Kidney capillary endothelial cell (primary cell): ENCODE data around the gene RNF20.
"Not testable (repeated sequence)": the region's sequence is repeated elsewhere in the genome, so short reads cannot be mapped to it uniquely, and the experiment has no call there.

Experiments
- DNase-seq: peaks from one replicate; pipeline ENCODE4 v3.0.0-alpha.2; 2018; ENCODE audit warnings: low spot score

The RNF20 gene, protein sequence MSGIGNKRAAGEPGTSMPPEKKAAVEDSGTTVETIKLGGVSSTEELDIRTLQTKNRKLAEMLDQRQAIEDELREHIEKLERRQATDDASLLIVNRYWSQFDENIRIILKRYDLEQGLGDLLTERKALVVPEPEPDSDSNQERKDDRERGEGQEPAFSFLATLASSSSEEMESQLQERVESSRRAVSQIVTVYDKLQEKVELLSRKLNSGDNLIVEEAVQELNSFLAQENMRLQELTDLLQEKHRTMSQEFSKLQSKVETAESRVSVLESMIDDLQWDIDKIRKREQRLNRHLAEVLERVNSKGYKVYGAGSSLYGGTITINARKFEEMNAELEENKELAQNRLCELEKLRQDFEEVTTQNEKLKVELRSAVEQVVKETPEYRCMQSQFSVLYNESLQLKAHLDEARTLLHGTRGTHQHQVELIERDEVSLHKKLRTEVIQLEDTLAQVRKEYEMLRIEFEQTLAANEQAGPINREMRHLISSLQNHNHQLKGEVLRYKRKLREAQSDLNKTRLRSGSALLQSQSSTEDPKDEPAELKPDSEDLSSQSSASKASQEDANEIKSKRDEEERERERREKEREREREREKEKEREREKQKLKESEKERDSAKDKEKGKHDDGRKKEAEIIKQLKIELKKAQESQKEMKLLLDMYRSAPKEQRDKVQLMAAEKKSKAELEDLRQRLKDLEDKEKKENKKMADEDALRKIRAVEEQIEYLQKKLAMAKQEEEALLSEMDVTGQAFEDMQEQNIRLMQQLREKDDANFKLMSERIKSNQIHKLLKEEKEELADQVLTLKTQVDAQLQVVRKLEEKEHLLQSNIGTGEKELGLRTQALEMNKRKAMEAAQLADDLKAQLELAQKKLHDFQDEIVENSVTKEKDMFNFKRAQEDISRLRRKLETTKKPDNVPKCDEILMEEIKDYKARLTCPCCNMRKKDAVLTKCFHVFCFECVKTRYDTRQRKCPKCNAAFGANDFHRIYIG

DNA sequence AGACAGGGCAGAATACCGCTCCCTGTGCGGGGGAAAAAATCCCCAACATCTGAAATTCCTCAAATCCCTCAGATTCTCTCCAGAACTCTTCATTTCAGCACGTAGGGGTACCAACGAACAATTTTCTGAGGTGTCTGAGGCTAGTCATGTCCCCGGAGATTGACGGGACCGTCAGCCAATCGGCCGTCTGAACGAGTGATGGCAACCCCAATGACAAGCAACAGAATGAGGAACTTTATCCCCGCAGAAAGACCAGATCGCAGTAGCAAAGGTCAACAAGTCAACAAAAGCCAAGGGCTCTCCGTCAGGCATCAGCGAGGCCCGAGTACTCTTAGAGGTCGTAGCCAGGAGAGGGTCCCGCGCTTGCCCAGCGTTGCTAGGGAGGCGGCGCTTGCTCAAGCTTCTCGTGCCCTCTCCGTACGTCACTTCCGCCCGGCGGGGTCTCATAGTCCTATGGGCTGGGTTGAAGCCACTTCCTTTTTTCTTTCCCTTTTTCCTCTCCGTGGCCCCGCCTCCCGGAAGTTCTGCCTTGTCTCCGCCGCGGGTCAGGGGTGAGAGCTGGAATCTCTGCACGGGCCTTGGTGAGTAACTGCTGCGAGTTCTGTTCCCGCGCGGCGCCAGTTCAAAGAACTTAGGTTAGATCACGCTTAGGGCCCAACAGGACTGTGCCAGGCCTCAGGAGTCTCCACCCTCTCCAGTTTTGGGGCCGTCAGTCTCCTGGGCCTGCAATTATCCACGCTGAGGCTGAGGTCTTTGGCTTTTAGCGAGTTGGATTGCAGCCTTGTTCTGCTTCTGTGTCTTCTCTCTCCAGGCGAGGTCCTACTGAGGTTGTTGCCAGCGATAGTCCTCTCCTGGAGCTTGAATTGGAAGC is at the start of gene RNF20:
Gene RNF20, plus strand, starts transcription at position 520 of the 871 bp plus-strand sequence. CDS start 1,571 bp downstream, outside the sequence.
- peak; percentile 96 for DNase-seq

DNA sequence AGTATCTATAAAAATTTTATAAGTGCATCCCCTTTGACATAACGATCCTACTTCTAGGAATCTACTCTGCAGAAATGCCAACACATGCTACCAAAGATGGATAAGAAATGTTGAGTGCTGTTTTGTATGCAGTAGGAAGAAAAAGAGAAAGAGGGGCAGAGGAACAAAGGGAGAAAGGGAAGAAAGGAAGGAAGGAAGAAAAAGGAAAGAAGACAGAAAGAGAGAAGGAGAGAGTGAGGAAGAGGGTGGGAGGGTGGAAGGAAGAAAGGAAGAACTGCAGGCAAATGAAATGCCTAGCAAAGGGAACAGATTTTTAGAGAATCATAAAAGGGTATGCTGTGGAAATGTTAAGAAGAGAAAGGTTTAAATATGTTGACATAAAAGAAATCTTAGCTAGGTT is 49.6 kb upstream of the RNF20 start:
- DNase-seq: no peak

DNA sequence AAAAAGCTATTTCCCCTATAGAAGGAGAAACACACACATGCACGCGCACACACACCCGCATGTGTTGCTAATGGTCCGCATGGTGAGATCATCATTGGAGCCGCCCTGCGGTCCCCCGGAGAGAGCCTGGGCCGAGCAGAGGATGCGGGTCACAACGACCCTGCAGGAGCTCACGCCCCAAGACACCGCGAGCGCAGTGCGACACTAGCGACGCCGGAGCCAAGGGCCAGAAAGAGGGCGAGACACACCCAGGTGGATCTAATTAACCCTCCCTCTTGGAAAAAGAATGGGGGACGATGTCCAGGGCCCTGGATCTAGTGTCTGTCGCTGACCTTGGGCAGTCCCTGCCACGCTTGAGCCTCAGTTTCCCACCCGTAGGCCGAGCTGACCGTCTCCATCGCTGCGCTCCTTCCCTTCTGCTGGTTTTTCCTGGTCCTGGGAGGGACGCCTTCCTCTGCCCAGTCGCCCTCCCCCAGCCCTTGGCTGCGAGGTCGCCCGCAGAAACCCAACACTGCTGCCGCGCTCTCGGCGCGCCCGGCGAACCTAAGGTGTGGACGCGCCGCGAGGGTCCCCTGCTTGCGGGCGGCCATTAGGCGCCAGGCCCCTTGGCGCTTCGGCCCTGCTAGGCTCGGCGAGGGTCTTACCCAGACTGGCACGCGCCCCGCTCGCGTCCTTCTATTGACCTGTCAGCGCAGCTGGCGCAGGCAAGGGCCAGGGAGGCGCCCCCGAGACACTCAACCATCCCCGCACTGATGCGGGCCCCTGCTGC is 47.5 kb upstream of the RNF20 start:
- peak; percentile 58 for DNase-seq

DNA sequence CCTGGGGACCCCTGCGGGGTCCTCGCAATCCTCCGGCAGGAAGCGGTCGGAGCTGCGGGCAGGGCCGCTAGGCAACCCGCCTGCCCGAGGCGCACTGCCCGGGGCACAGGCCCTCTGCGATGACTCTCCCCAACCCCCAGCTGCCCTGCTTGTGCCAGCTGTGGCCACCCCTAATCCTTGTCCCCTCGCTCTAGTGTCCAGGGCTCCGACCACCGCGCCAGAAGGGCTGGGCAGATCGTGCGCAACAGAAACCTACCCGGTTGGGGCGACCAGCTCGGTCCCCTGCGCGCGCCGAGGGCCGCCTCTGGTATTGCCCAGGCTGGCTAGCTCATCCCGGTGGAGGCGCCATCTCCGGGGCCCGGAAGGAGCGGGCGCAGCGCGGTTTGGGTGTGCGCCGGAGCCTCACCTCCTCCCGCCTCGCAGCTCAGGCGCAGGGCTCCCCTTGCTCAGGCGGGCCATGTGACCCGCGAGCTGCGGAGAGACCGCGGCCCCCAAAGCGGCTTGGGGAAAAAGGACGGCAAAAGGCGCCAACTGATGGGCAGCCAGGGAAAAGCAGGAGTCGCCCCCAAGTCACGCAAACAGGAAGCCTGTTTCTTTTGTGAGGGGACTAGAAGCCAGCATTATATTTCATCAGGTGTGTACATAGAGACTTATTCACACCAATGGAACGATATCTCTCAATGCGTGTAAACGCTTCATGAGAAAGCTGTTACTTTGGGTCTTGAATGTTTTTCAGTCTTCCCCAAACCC is 46.8 kb upstream of the RNF20 start:
- peak; percentile 50 for DNase-seq

DNA sequence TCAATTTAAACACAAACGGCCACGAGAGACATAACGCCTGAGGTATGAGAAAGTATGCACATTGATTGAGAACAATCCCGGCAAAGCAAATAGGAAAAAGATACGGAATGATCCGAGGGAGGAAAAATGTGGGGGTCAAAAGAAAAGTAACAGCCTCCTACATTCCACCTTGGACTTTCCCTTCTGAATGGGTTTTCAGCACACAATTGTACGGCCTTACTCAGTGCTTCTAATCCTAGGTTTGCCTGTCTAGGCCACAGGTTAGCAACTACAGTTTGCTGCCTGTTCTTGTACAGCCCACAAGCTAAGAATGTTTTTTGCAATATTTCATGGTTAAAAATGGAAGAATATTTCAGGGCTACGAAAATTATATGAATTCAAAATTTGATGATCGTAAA is 46.2 kb upstream of the RNF20 start:
- DNase-seq: no peak

DNA sequence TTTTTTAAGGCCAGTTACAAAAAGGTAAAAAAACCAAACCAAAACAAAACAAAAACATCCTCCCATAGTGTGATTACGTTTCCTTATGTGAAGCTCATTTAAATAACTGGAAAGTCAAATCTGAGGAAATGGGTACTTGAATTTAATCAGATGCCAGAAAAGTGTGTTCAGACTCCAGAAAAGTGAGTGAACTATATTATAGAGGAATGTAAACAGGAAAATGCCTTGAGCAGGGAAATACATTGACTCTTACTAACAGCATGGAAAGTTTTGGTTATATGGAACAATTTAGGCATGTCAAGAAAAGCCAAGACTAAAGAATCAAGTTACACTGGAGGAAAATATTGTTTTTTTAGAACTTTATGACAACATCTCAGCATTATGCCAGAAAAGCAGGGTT is 37.8 kb upstream of the RNF20 start:
- no peak for DNase-seq

DNA sequence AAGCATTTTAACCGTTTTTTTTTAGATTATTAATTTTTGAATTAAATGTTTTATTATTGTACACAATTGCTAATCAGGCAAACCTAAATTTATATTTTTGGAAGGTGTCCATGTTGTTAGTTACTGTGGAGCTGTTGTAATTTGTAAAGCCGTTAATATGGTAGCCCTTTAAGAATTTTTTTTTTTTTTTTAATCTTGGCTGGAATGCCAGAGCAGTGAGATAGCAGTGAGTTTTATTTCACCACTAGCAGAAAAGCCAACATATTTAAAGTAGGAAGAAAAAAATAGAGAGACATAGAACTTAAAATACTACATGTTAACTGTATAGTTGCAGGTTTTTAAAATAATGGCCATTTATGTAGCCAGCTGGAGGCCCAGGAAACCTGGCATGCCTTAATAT is 35.3 kb upstream of the RNF20 start:
- DNase-seq: no peak

DNA sequence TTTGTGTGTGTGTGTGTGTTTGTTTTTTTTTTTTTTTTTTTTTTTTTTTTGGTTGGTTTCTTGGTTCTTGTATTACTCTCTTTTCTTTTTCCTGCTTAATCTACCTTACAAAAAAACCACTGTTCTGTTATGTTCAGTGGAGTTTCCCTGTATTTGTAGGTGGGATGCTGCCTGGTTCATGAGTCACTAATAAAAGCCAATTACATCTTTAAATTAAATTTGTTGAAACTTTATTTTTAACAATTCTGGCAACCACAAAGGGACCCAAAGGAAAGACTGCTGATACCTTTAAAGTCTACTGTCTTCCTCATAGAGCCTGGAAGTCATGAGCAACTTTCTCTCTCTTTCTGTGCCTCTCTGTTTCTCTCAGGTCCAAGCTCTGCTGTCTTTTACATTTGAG is 29.5 kb upstream of the RNF20 start:
- DNase-seq: no peak

DNA sequence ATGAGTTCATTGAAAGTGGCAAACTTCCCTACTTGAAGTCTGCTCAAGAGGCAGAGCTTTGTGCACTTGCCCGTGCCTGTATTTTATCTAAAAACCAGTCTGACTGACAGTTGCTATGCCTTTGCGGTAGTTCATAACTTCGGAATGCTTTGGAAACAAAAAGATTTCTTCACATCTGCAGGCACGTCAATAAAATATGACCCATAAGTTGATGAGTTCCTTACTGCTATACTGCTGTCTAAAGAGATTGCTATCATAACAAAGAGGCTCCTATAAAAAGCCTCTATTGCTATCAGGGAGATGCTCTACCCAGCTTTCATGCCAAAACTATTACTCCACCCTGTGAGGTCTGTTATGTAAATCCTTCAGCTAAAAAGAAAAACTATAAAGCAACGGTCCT is 25.4 kb upstream of the RNF20 start:
- no peak for DNase-seq

DNA sequence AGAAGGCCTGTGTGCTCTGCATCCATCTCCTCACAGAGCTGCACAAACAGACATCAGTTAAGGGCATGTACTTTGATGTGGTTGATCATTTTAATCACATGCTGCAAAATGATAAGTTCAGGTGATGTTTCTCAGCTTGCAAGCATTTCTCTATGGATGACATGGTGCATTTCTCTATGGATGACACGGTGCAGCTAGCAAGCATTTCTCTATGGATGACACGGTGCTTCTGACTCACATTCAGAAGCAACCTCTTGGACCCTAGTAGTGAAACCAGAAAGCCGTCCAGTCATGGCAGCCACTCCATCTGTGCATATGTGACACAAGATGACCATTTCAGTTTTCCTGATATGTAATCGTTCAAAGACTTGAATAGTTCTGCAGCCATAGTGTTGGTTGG is 24.1 kb upstream of the RNF20 start:
- no peak for DNase-seq

DNA sequence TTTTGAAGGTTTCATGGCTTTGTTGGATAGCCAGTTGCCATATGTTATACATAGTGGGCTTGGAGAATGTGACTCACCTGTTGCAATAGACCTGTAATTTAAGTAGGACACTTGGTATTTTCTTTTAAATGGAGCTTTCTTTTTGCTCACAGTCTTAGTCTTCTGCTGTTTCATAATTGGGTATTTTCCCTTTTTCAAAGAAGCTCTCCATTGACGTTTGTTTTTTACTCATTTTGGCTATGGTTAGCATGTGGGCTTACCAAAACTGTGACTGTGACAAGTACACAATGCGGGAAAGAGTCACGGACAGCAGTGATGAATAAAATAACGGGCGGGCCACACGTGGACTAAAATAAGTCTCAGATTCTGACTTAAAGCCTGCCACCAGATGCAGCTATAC is 23.2 kb upstream of the RNF20 start:
- DNase-seq: no peak

DNA sequence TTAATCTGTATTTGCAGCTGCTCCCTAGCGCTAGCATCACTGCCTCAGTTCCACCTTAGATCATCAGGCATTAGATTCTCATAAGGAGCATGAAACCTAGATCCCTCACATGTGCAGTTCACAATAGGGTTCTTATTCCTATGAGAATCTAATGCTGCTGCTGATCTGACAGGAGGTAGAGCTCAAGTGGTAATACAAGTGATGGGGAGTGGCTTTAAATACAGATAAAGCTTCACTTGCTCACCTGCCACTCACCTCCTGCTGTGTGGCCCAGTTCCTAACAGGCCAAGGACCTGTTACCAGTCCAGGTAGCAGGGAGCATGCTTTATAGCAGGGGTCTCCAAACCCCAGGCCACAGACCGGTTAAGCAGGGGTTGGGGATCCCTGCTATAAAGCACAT is 22.6 kb upstream of the RNF20 start:
- DNase-seq: no peak

DNA sequence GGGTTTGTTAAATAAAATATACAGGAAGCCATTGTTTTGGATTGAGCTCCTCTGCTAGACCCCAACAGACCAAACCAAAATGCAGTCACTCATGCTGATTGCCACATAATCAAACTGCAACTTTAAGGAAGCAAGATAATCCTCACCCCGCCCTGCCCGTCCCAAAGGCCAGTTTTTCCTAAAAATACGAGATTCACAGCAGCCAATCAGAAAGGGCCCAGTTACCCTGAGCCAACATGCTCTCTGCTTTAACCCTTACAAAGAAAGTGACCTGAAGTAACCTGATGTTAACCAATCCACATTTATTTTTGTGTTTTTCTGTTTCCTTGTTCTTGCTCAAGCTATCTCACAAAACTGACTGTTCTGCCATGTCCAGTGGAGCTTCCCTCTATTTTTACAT is 21.5 kb upstream of the RNF20 start:
- no peak for DNase-seq

DNA sequence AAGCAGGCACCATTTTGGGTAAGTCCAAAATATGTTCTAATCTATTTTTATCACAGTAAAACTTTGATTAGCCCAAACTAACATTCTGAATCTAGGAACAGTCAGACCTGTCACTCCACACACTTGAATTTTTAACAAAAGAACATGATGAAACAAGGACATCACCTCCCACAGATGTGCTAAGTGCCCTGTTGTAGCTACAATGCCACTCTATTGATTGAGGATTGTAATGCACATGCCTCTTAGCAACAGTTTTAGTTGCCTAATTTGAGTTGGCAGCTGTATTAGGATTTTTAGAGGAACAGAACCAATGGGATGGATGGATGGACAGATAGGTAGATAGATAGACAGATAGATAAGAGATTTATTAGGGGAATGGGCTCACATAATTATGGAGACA is 20.3 kb upstream of the RNF20 start:
- DNase-seq: no peak

DNA sequence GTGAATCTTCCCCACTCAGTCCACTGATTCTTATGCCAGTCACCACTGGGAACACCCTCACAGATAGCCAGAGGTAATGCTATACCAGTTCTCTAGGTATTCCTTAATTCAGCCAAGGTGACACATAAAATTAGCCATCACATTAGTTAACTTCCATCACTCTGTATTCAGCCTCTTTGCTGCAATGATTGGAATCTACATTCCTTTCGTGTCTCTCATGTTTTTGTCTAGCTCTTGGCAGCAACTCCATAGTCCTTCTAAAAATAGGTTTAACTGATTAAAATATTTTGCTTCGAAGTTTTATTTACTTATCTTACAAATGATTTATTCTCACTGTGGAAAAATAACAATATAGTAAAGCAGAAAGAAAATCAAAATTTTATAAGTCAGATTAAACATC is 19.6 kb upstream of the RNF20 start:
- DNase-seq: no peak

DNA sequence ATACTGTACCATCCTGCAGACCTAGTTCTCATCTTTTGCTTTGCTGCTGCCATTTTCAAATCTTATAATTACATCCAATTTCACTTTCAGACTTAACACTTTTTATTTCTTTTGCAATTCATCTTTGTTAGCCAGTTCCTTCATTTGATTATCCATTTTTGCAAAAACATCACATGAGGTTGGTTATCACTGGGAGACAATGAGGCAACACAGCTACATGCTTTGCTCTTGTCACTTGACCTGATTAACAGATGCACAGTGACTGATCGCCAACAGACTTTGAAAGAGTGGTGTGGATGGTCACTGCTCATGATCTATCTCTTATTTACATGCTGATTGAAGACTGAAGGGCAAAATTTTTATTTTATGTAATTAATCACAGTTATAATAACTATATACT is 17.0 kb upstream of the RNF20 start:
- DNase-seq: no peak

DNA sequence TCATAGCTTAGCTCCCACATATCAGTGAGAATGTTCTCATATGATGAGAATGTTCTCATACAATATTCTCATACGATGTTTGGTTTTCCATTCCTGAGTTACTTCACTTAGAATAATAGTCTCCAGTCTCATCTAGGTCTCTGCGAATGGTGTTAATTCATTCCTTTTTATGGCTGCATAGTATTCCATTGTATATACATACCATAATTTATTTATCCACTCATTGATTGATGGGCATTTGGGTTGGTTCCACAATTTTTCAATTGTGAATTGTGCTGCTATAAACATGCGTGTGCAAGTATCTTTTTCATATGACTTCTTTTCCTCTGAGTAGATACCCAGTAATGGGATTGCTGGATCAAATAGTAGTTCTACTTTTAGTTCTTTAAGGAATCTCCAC is 15.2 kb upstream of the RNF20 start:
- DNase-seq: not testable (repeated sequence)

DNA sequence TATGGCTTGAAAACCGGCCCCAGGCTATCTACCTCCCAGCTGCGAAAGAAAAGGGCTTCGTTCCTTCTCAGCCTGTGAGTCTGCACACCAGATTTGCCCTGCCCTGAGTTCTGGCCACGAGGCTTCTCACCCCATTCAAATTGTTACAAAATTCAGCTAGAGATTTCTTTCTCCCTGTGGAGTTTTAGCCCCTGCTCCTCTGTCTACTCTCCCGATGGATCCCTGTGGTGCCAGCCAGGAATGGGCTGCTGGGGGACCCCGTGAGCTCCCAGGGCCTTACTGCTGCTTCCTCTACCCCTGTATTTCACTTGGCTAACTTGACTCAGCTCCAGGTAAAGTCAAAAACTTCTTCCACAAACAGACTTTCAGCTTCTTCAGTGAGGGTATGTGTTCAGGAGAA is 9.3 kb upstream of the RNF20 start:
- DNase-seq: no peak

DNA sequence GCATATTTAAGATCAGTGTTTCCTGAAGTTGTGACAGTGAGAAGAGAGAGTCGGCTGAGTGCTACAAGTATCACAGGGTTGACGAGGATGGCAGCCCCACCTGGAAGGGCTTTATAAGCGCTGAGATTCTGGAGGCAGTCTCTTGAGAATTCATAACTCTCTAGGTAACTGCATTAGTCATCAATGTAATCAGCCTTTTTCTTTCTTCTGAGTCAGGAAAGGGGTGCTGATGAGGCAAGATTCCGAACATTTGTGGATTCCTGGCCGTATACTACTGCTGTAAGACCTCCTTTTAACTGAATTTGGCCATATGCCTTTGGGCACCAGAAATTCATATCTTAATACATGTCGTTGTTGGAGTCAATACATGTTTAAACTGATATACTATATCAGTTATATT is 6.6 kb upstream of the RNF20 start:
- no peak for DNase-seq

DNA sequence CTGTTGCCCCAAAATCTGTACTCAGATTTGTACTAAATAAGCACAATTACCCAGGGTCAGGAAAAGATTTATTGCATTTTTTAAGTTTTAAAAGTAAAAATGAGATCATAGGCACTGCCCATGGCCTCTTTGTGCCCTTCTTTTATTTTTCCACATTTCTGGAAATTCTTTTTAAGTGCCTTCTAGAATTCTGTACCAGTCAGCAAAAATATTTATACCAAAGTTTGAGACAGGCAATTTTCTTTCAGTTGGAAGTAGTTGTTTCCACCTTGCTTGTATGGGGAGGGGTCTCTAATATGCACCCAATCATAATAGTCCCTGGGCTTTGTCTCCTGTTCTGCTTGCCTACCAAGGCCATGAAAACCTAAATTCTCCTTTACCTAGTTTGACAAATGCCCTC is 5.6 kb upstream of the RNF20 start:
- DNase-seq: no peak
